IgD-negative memory B cell (primary cell): ENCODE data around the gene ZSCAN25. TPM values are rescaled to one million over a fixed set of nuclear protein-coding genes. Genes with fewer than 3 reads are reported as not detected.
A peak's percentile ranks its signal among the peaks of the same experiment; 100 is the strongest.
"Not testable (repeated sequence)": the region's sequence is repeated elsewhere in the genome, so short reads cannot be mapped to it uniquely, and the experiment has no call there.

Source experiments
- H3K27ac Mint-ChIP-seq, 3 donors: one replicate each; pipeline ENCODE4 v1.8.0; 2020 to 2022; ENCODE audit warnings: mild to moderate bottlenecking in 3 of 3, mixed read lengths in 3 of 3, moderate library complexity in 1 of 3
- H3K27me3 Mint-ChIP-seq: one replicate; pipeline ENCODE4 v1.8.0; 2021; ENCODE audit warnings: mixed read lengths
- H3K36me3 Mint-ChIP-seq: one replicate; pipeline ENCODE4 v1.8.0; 2020; ENCODE audit warnings: mild to moderate bottlenecking, mixed read lengths
- H3K4me1 Mint-ChIP-seq, 3 donors: one replicate each; pipeline ENCODE4 v1.8.0; 2020 to 2022; ENCODE audit warnings: mixed read lengths in 3 of 3, mild to moderate bottlenecking in 1 of 3
- H3K4me3 Mint-ChIP-seq, 4 donors: one replicate each; pipeline ENCODE4 v1.8.0; 2020 to 2022; ENCODE audit warnings: mild to moderate bottlenecking in 4 of 4, mixed read lengths in 4 of 4, moderate library complexity in 3 of 4
- H3K9me3 Mint-ChIP-seq, 3 donors: one replicate each; pipeline ENCODE4 v1.8.0; 2020 to 2021; ENCODE audit warnings: mixed read lengths in 3 of 3, mild to moderate bottlenecking in 1 of 3
- polyA plus RNA-seq: library from polyadenylated mRNA; unstranded; fragments of 300-500 nt; fragmentation: Illumina TruSeq; gene quantifications from one replicate; pipeline ENCODE4 v1.2.3, GENCODE V29; 2021

Gene ZSCAN25
- polyA plus RNA-seq: 11.8 TPM

DNA sequence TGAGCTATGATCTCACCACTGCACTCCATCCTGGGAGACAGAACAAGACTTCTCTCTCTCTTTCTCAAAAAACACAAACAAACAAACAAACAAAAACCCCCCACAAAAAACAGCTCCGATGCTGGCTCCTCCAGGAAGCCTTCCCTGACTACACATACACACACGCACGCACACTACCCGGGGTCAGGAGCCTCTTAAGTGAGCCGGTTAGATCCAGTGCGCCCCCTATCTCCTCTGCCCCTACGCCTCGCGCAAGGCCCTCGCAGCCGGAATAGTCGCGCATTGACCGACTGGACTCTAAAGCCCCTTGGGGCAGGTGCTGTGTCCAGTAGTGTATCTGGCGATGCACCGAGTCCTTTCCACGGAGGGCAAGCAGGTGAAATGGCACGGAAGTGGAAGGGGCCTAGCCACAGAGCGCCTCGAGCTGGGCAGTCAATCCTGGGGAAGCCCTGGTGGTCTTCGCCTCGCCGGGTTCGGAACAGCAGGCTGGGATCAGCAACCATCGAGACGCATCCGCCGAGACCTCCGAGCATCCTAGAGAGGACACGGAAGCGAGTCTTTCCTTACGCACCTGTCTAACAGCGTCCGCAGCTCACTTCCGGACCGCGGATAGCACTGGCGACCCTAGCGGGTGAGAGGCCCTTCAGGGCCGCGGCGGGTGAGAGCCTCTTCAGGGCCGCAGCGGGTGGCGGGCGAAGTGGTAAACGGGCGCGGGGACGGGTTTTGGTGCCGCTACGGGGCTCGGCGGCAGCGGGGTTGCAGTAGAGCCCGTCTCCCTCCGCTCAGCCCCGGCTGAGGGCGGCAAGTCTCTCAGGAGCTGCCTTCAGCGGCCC is at the start of gene ZSCAN25:
TSS of gene ZSCAN25 (plus strand) at position 588 of the 833 bp plus-strand sequence. CDS start 2,661 bp downstream, outside the sequence.
- H3K9me3 Mint-ChIP-seq: no peaks in the 10 kb centered on the region
- H3K36me3 Mint-ChIP-seq: no peaks in the 10 kb centered on the region
- H3K27me3 Mint-ChIP-seq: no peaks in the 10 kb centered on the region
- H3K4me3 Mint-ChIP-seq: peak within 1 kb of the TSS; percentile 97 to 99 (median 97)
- H3K4me1 Mint-ChIP-seq: peaks cover 23 to 39% (median 27%) of the 10 kb centered on the region in 3 donors
- peak within 1 kb of the TSS; percentile 75 to 92 (median 88) for H3K27ac Mint-ChIP-seq

DNA sequence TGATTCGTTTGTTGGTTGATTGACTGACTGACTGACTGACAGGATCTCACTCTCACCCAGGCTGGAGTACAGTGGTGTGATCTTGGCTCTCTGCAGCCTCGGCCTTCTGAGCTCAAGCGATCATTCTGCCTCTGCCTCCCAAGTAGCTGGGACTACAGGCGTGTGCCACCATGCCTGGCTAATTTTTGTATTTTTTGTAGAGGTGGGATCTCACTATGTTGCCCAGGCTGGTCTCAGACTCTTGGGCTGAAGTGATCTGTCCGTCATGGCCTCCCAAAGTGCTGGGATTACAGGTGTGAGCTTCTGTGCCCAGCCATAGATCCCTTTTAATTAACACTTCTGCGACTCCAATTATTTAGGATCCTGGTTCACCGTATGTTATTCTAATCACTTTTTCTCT is 48.0 kb upstream of the ZSCAN25 start:
- not testable (repeated sequence) for H3K4me1 Mint-ChIP-seq, H3K27me3 Mint-ChIP-seq, H3K36me3 Mint-ChIP-seq, H3K4me3 Mint-ChIP-seq, H3K27ac Mint-ChIP-seq, H3K9me3 Mint-ChIP-seq

DNA sequence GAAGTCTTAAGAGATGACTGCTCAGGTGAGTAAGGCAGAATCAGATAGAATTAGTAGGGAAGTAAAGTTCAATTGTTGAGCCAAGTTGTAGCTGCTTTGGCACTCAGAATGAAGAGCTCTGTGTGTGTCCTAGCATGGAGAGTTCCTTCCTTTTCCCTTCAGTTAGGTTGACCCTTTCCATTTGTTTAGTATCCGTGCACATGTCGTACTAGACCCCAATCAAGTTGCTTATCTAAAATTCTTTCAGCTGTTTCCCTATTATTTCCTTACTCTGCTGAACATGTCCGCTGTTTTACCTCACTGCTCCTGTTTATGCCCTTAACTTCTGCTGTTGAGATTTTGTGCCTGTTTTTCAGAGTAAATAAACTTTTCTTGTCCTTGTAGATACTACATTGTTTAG is 45.0 kb upstream of the ZSCAN25 start:
- Mint-ChIP-seq H3K9me3 (no peaks in the 10 kb centered on the region), H3K4me1 (peaks cover 0 to 2% (median 0%) of the 10 kb centered on the region in 3 donors), H3K27me3 (no peaks in the 10 kb centered on the region), H3K27ac (peak overlapping the region in 1 of 3 donors; percentile 48), H3K36me3 (no peaks in the 10 kb centered on the region), H3K4me3 (no peak overlapping the region)

DNA sequence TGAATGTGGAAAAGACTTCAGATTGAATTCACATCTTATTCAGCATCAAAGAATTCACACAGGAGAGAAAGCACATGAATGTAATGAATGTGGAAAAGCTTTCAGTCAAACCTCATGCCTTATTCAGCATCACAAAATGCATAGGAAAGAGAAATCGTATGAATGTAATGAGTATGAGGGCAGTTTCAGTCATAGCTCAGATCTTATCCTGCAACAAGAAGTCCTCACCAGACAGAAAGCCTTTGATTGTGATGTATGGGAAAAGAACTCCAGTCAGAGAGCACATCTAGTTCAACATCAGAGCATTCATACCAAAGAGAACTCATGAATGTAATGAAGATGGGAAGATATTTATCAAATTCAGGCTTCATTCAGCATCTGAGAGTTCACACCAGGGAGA is 43.5 kb upstream of the ZSCAN25 start:
- H3K4me1 Mint-ChIP-seq: peaks cover 1 to 8% (median 7%) of the 10 kb centered on the region in 3 donors

DNA sequence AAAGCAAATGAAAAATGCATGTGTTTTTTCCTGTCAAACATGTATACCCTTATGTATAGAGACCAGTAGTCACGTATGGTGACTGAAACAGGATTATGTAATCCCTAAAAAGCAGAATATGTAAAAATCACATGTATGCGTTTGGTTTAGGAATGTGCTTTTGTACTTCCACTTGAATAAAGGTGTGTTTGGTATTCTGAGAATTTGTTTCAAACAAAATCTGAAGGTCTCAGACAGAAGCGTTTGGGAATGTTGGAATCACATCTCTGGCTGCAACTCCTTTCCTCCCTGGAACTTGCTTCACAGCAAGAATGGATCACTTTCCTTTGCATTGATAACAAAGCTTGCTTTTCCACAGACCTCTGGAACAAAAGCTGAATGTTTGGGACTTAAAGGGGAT is 40.5 kb upstream of the ZSCAN25 start:
- Mint-ChIP-seq H3K36me3 (no peaks in the 10 kb centered on the region), H3K4me1 (peaks cover 12 to 21% (median 18%) of the 10 kb centered on the region in 3 donors), H3K27ac (no peak overlapping the region), H3K4me3 (no peak overlapping the region), H3K9me3 (no peaks in the 10 kb centered on the region), H3K27me3 (peaks cover 9% of the 10 kb centered on the region)

More for the DNA sequence above, 43.5 kb upstream of the ZSCAN25 start:
- H3K4me3 Mint-ChIP-seq: no peak overlapping the region
- no peaks in the 10 kb centered on the region for H3K27me3 Mint-ChIP-seq
- peak overlapping the region in 1 of 3 donors; percentile 2 for H3K27ac Mint-ChIP-seq
- H3K36me3 Mint-ChIP-seq: no peaks in the 10 kb centered on the region
- H3K9me3 Mint-ChIP-seq: no peaks in the 10 kb centered on the region

DNA sequence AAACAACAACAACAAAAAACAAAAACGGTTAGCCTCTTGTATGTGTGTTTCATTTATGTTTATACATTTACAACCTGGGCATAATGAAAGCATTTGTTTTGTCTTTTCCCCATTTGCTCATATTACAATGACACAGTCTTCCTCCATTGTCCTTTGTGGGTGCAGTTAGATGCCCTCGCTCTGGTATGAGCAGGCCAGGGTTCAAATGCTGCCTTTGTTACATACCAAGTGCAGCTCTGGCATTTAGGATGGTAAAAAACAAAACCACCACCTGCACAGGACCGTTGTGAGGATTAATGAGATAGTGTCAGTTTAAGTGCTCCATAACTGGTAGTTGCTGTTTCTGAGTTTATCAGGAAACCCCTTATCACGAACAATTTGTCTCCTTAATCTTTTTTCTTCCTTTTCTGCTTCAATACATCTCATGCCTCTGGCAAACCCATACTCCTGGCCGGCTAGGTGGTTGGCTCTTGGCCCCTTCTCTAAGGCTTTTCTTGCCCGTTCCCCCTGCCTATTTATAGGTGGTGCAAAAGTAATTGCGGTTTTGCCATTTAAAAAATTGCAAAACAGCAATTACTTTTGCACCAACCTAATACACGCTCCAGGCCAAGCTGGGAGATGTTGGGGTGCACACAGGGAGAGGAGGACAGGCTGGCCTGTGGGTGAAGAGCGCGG is 37.3 kb upstream of the ZSCAN25 start:
- Mint-ChIP-seq H3K4me1 (peaks cover 12 to 21% (median 18%) of the 10 kb centered on the region in 3 donors), H3K9me3 (no peaks in the 10 kb centered on the region), H3K27ac (peak overlapping the region in 1 of 3 donors; percentile 23), H3K4me3 (peak overlapping the region; percentile 87 to 97 (median 91)), H3K27me3 (peaks cover 11% of the 10 kb centered on the region), H3K36me3 (no peaks in the 10 kb centered on the region)

DNA sequence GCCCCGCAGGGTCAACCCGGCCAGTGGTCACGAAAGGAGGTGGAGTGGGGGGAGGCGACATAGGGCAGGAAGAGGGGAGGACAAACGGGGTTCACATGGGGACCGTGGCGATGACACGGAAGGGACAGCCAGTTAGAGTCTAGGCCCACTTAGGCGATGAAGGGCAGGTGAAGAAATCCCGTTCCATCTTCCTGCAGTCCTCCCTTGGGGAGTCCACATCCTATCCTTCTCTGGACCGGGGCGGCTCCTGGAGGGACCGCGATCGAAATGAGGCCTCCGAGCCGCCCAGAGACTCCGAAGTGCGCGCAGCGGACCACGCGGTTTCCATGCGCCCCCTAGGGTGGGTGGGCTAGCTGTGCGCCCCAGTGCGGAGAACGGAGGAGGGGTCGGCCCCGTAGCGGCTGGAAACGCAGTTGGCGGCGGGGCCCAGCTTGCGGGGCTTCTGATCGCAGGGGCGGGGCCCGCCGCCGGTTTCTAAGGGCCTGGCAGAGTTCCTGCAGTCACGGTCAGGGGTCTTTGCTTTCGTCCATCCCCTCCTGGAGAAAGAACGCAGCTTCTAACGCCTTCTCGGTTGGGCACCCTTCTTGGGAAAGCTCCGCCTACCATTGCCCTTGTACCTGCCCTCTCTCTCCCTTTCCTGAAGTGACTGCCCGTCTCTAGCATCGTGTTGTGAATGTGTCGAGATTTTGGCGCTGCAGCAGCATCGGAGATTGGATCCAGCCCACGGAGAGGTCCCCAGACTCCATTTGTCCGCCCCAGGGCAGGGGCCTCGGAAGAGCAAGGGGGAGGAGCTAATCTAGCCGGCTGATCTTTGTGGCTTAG is 36.6 kb upstream of the ZSCAN25 start:
- peak overlapping the region; percentile 87 to 97 (median 91) for H3K4me3 Mint-ChIP-seq
- peaks cover 11% of the 10 kb centered on the region for H3K27me3 Mint-ChIP-seq
- H3K27ac Mint-ChIP-seq: peak overlapping the region in 1 of 3 donors; percentile 81
- no peaks in the 10 kb centered on the region for H3K36me3 Mint-ChIP-seq
- H3K4me1 Mint-ChIP-seq: peaks cover 12 to 21% (median 18%) of the 10 kb centered on the region in 3 donors
- H3K9me3 Mint-ChIP-seq: no peaks in the 10 kb centered on the region

DNA sequence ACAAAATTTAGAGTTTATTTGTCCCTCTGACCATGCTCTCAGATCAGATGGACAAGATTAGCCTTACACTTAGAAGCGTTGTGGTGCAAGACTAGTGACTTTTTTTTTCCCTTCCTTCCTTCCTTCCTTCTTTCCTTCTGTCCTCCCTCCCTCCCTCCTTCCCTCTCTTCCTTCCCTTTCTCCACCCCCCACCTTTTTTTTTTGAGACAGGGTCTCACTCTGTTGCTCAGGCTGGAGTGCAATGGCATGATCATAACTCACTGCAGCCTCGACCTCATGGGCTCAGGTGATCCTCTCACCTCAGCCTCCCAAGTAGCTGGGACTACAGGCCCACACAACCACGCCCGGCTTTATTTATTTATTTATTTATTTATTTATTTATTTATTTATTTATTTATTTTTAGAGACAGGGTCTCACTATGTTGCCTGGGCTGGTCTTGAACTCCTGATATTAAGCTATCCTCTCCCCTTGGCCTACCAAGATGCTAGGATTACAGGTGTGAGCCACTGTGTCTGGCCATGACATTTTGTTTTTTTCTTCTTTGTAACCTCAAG is 35.9 kb upstream of the ZSCAN25 start:
- Mint-ChIP-seq H3K27me3 (peaks cover 11% of the 10 kb centered on the region), H3K4me3 (peak overlapping the region; percentile 87 to 97 (median 91)), H3K4me1 (peaks cover 12 to 21% (median 18%) of the 10 kb centered on the region in 3 donors), H3K27ac (peak overlapping the region in 1 of 3 donors; percentile 81)
- not testable (repeated sequence) for H3K9me3 Mint-ChIP-seq, H3K36me3 Mint-ChIP-seq

DNA sequence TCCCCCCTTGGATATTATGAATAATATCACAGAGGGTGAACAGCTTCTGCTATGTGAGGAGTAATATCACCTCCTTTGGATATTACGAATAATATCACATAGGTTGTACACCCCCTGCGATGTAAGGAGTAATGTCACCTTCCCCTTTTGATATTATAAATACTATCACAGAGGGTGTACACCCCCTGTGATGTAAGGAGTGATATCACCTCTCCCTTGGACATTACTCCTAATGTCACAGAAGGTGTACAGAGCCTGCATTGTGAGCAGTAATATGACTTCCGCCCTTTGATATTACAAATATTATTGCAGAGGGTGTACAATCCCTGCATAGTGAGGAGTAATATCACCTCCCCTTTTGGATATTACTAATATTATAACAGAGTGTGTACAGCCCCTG is 27.9 kb upstream of the ZSCAN25 start:
- Mint-ChIP-seq H3K4me3 (no peak overlapping the region), H3K27me3 (no peaks in the 10 kb centered on the region), H3K36me3 (no peaks in the 10 kb centered on the region), H3K9me3 (no peaks in the 10 kb centered on the region), H3K4me1 (no peaks in the 10 kb centered on the region), H3K27ac (no peak overlapping the region)

DNA sequence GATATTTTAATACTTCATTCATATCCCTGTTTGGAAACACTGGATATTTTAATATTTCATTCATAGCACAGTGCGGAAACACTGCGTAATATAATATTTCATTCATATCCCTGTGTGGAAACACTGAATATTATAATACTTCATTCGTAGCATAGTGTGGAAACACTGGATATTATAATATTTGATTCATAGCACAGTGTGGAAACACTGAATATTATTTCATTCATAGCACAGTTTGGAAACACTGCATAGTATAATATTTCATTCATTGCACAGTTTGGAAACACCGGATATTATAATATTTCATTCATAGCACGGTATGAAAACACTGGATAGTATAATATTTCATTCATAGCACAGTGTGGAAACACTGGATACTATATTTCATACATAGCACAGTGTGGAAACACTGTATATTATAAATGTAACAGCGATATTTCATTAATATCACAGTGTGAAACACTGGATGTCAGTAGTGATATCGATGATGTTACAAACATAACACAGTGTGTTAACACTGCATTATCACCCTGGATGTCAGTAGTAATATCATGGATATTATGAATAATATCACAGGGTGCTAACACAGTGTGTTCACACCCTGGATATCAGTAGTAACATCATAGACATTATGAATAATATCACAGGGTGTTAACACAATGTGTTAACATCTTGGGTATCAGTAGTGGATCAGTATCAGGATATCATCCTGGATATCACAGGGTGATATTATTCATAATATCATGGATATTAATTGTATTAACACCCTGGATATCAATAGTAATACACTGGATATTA is 21.6 kb upstream of the ZSCAN25 start:
- Mint-ChIP-seq H3K27me3 (no peaks in the 10 kb centered on the region), H3K27ac (no peak overlapping the region), H3K4me3 (no peak overlapping the region), H3K4me1 (no peaks in the 10 kb centered on the region), H3K36me3 (no peaks in the 10 kb centered on the region), H3K9me3 (no peaks in the 10 kb centered on the region)

DNA sequence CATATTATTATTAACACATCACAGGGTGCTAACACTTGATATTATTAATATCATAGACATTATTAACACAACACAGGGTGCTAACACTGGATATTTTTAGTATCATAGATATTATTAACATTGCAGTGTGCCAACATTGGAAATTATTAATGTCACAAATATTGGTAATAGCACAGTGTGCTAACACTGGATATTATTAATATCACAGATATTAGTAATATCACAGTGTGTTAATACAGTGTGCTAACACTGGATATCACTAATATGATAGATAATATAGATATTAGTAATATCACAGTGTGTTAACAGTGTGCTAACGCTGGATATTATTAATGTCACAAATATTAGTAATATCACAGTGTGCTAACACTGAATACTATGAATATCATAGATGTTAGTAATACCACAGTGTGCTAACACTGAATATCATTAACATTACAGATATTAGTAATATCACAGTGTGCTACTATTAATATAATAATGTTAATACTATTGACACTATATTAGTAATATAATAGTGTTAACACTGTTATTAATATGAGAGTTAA is 20.3 kb upstream of the ZSCAN25 start:
- Mint-ChIP-seq H3K36me3 (no peaks in the 10 kb centered on the region), H3K4me3 (no peak overlapping the region)

DNA sequence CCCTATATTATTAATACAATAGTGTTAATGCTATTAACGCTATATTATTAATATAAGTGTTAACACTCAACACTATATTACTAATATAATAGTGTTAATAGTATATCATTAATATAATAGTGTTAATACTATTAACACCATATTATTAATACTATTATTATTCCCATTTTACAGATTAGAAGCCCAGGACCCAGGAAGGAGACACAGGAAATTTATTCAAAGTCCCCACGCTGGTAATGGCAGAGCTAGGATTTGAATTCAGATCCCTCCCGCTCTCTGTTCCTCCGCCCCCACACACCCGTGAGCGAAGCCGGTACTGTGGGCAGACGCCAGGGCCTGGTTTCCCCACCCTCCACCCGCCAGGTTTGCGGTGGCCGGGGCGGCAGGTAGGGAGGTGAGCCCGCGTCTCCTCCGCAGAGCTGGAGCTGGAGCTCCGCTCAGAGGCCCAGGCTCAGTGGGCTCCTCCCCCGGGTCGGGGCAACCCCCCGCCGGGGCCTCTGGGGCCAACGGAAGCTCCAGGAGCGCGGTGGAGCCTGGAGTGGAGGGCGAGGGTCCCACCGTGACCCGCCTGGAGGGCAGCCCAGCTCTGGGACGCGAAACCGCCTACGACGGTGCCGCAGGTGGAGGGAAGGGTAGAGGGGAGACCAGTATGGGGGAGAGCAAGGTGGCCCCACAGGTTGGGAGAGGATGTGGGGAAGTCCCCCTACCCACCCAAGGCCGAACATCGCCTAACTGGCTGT is 18.8 kb upstream of the ZSCAN25 start, which contains the start of gene TMEM225B:
TSS of gene TMEM225B (plus strand) at position 506 of the 740 bp plus-strand sequence. CDS start 6,122 bp downstream, outside the sequence.
- no peaks in the 10 kb centered on the region for H3K9me3 Mint-ChIP-seq
- no peaks in the 10 kb centered on the region for H3K36me3 Mint-ChIP-seq
- H3K4me1 Mint-ChIP-seq: no peaks in the 10 kb centered on the region
- H3K27me3 Mint-ChIP-seq: no peaks in the 10 kb centered on the region
- no peak within 1 kb of the TSS for H3K4me3 Mint-ChIP-seq
- no peak within 1 kb of the TSS for H3K27ac Mint-ChIP-seq

More for the DNA sequence above, 20.3 kb upstream of the ZSCAN25 start:
- H3K27ac Mint-ChIP-seq: no peak overlapping the region
- H3K4me1 Mint-ChIP-seq: no peaks in the 10 kb centered on the region
- H3K9me3 Mint-ChIP-seq: no peaks in the 10 kb centered on the region
- no peaks in the 10 kb centered on the region for H3K27me3 Mint-ChIP-seq

DNA sequence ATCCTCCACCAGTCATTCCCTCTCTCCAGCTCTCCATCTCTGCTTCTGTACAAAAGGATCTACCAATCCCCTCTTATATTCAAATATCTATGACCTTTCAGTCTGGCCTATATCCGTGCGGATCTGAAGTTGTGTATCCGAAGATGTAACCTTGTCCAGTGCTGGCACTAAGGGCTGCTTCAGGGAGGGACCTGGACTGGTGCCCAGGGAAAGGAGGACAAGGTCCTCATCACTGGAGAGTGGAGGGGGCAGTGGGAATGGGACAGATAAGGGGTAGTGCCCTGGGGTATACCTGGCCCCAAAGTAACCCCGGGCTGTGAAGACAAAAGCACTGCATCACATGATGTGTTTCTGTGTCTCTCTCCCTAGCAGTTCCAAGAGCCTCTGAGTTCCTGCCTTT is 16.9 kb upstream of the ZSCAN25 start:
- no peaks in the 10 kb centered on the region for H3K9me3 Mint-ChIP-seq
- H3K36me3 Mint-ChIP-seq: no peaks in the 10 kb centered on the region
- H3K4me3 Mint-ChIP-seq: no peak overlapping the region
- no peaks in the 10 kb centered on the region for H3K4me1 Mint-ChIP-seq
- no peak overlapping the region for H3K27ac Mint-ChIP-seq
- no peaks in the 10 kb centered on the region for H3K27me3 Mint-ChIP-seq
